Thymus (tissue), 11 donors: ENCODE results near the gene SETD5. TPM values are rescaled to one million over a fixed set of nuclear protein-coding genes. Genes with fewer than 3 reads are reported as not detected.

Experiments used
- DNase-seq, 9 donors: peaks; one replicate each; pipeline ENCODE4 v3.0.0-alpha.2; 2013; ENCODE audit warnings: low spot score in 9 of 9, low read depth in 6 of 9, missing footprints in 1 of 9
- H3K27ac ChIP-seq, 2 donors: one replicate each; pipeline ENCODE4 v1.5.1; 2013; ENCODE audit warnings: control low read depth in 1 of 2, low read depth in 1 of 2, low read length in 1 of 2, mild to moderate bottlenecking in 1 of 2, moderate library complexity in 1 of 2
- H3K27me3 ChIP-seq, 2 donors: one replicate each; pipeline ENCODE4 v1.5.1; 2013; ENCODE audit warnings: low read length in 1 of 2; ENCODE audit not compliant: control insufficient read depth in 2 of 2, insufficient read depth in 1 of 2
- H3K36me3 ChIP-seq, 2 donors: one replicate each; pipeline ENCODE4 v1.5.1; 2013; ENCODE audit warnings: low read length in 1 of 2, mild to moderate bottlenecking in 1 of 2, moderate library complexity in 1 of 2; ENCODE audit not compliant: control insufficient read depth in 2 of 2, insufficient read depth in 2 of 2
- H3K4me1 ChIP-seq, 2 donors: one replicate each; pipeline ENCODE4 v1.5.1; 2013; ENCODE audit warnings: low read length in 2 of 2; ENCODE audit not compliant: control insufficient read depth in 2 of 2, insufficient read depth in 2 of 2
- H3K4me3 ChIP-seq, 2 donors: one replicate each; pipeline ENCODE4 v1.5.1; 2013; ENCODE audit warnings: low read length in 2 of 2, control low read depth in 1 of 2, mild to moderate bottlenecking in 1 of 2
- H3K9me3 ChIP-seq, 2 donors: one replicate each; pipeline ENCODE4 v1.5.1; 2013; ENCODE audit warnings: low read length in 1 of 2, mild to moderate bottlenecking in 1 of 2; ENCODE audit not compliant: control insufficient read depth in 2 of 2, insufficient read depth in 1 of 2
- WGBS: extraction: QIAGEN DNeasy Blood & Tissue Kit; methylation state at CpG from one replicate; pipeline ENCODE4 v1.1.7; 2013; 5-methylcytosine and 5-hydroxymethylcytosine counted together
- polyA plus RNA-seq: library from polyadenylated mRNA; stranded (reverse); fragments of 200-250 nt; gene quantifications from one replicate; pipeline ENCODE4 v1.2.3, GENCODE V29; 2013
- total RNA-seq: library from RNA; stranded (reverse); fragments of 120-200 nt; gene quantifications from one replicate; pipeline ENCODE4 v1.2.4, GENCODE V29; 2013
- donor health status: healthy.

Gene SETD5
- total and polyA plus RNA-seq, 2 donors: 20.9 to 25.3 TPM

GRCh38 chr3:9414826-9415225 lies 17.4 kb downstream of the SETD5 start:
- Histone ChIP-seq H3K9me3 (no peaks in the 10 kb centered on the region), H3K27me3 (no peaks in the 10 kb centered on the region), H3K27ac (no peak overlapping the region), H3K4me1 (peaks cover 0 to 3% of the 10 kb centered on the region in 2 donors), H3K4me3 (no peak overlapping the region), H3K36me3 (peaks cover under 1 to 8% of the 10 kb centered on the region in 2 donors)
- DNase-seq: no peak

- Histone ChIP-seq H3K4me1 (peaks cover 0 to 3% of the 10 kb centered on the region in 2 donors), H3K27ac (no peak overlapping the region)
- 98% methylated on average over 6 of the region's 6 CpGs for WGBS
These were observed 18.2 kb downstream of the SETD5 start for GRCh38 chr3:9415485-9416138.

GRCh38 chr3:9416139-9416780 lies 18.8 kb downstream of the SETD5 start:
- no peak overlapping the region for H3K27ac ChIP-seq
- H3K4me3 ChIP-seq: no peak overlapping the region
- H3K27me3 ChIP-seq: no peaks in the 10 kb centered on the region
- peaks cover 3 to 4% of the 10 kb centered on the region in 2 donors for H3K4me1 ChIP-seq
- peaks cover 0 to 8% of the 10 kb centered on the region in 2 donors for H3K36me3 ChIP-seq
- 79% methylated on average over 3 of the region's 3 CpGs for WGBS
- no peaks in the 10 kb centered on the region for H3K9me3 ChIP-seq
- no peak for DNase-seq

More at GRCh38 chr3:9415485-9416138, 18.2 kb downstream of the SETD5 start:
- no peak overlapping the region for H3K4me3 ChIP-seq
- no peak for DNase-seq
- peaks cover 0 to 8% of the 10 kb centered on the region in 2 donors for H3K36me3 ChIP-seq
- no peaks in the 10 kb centered on the region for H3K27me3 ChIP-seq
- no peaks in the 10 kb centered on the region for H3K9me3 ChIP-seq

- DNase-seq: peak in 1 of 9 donors; percentile 13
- peaks cover 0 to 5% of the 10 kb centered on the region in 2 donors for H3K4me1 ChIP-seq
- peaks cover 5 to 20% of the 10 kb centered on the region in 2 donors for H3K36me3 ChIP-seq
- 59% methylated on average over 2 of the region's 2 CpGs for WGBS
- no peak overlapping the region for H3K27ac ChIP-seq
- H3K27me3 ChIP-seq: no peaks in the 10 kb centered on the region
- no peak overlapping the region for H3K4me3 ChIP-seq
- no peaks in the 10 kb centered on the region for H3K9me3 ChIP-seq
These were observed 23.6 kb downstream of the SETD5 start for GRCh38 chr3:9420850-9421549.

GRCh38 chr3:9422712-9423424 lies 25.5 kb downstream of the SETD5 start:
- no peak overlapping the region for H3K4me3 ChIP-seq
- H3K4me1 ChIP-seq: peaks cover 0 to 5% of the 10 kb centered on the region in 2 donors
- 79% methylated on average over 5 of the region's 5 CpGs for WGBS
- peaks cover 12 to 38% of the 10 kb centered on the region in 2 donors for H3K36me3 ChIP-seq
- peak overlapping the region; percentile 18 to 34 for H3K27ac ChIP-seq
- DNase-seq: peak in 2 of 9 donors; percentile 11 to 42
- no peaks in the 10 kb centered on the region for H3K9me3 ChIP-seq
- H3K27me3 ChIP-seq: no peaks in the 10 kb centered on the region

GRCh38 chr3:9428411-9428810 lies 31.0 kb downstream of the SETD5 start:
- no peak for DNase-seq
- H3K27me3 ChIP-seq: no peaks in the 10 kb centered on the region
- H3K36me3 ChIP-seq: peaks cover 29 to 84% of the 10 kb centered on the region in 2 donors
- H3K4me1 ChIP-seq: no peaks in the 10 kb centered on the region
- H3K27ac ChIP-seq: no peak overlapping the region
- no peak overlapping the region for H3K4me3 ChIP-seq
- no peaks in the 10 kb centered on the region for H3K9me3 ChIP-seq

GRCh38 chr3:9430733-9431132 lies 33.3 kb downstream of the SETD5 start:
- Histone ChIP-seq H3K27ac (no peak overlapping the region), H3K9me3 (no peaks in the 10 kb centered on the region), H3K4me3 (no peak overlapping the region), H3K27me3 (no peaks in the 10 kb centered on the region), H3K36me3 (peaks cover 49 to 95% of the 10 kb centered on the region in 2 donors), H3K4me1 (no peaks in the 10 kb centered on the region)
- whole genome bisulfite sequencing: 98% methylated on average over 3 of the region's 3 CpGs
- DNase-seq: no peak

- Histone ChIP-seq H3K4me1 (no peaks in the 10 kb centered on the region), H3K9me3 (no peaks in the 10 kb centered on the region), H3K36me3 (peaks cover 52 to 92% of the 10 kb centered on the region in 2 donors), H3K4me3 (no peak overlapping the region), H3K27ac (no peak overlapping the region), H3K27me3 (no peaks in the 10 kb centered on the region)
- WGBS: 97% methylated on average over 15 of the region's 15 CpGs
- DNase-seq: no peak
These were observed 36.5 kb downstream of the SETD5 start for GRCh38 chr3:9433627-9434521.
